WTC11 (cell line): ENCODE measurements around the gene MSANTD1. TPM values are rescaled to one million over a fixed set of nuclear protein-coding genes. Genes with fewer than 3 reads are reported as not detected.

Source experiments
- ATAC-seq: fragments of 200-7000 bp; cut with Tn5 transposase; 2 replicates; pipeline ENCODE4 v1.10.0; 2021; ENCODE audit warnings: mild to moderate bottlenecking, moderate library complexity
- CTCF ChIA-PET: fragments of 300-600 bp; sonication (Branson Sonifier 250); formaldehyde crosslinking; loops from one replicate; lab custom pipeline; 2021; ENCODE audit warnings: antibody characterized with exemption; lab: Charles Lee
- POLR2A ChIA-PET: fragments of 350-600 bp; sonication (Branson Sonifier 250); formaldehyde crosslinking; loops from one replicate; lab custom pipeline; 2021; ENCODE audit warnings: antibody characterized with exemption; lab: Charles Lee
- DNase-seq: peaks from one replicate; pipeline ENCODE4 v3.0.0; 2021; ENCODE audit warnings: low spot score
- H3K27ac Mint-ChIP-seq: 2 replicates; pipeline ENCODE4 v1.8.0; 2021; ENCODE audit warnings: mixed read lengths
- H3K27me3 Mint-ChIP-seq: 2 replicates; pipeline ENCODE4 v1.8.0; 2021; ENCODE audit warnings: low read depth, mild to moderate bottlenecking, moderate library complexity, mixed read lengths
- H3K36me3 Mint-ChIP-seq: 2 replicates; pipeline ENCODE4 v1.8.0; 2021; ENCODE audit warnings: mixed read lengths
- H3K4me1 Mint-ChIP-seq: 2 replicates; pipeline ENCODE4 v1.8.0; 2022; ENCODE audit warnings: mixed read lengths
- H3K4me3 Mint-ChIP-seq: 2 replicates; pipeline ENCODE4 v1.8.0; 2021; ENCODE audit warnings: mild to moderate bottlenecking, moderate library complexity, mixed read lengths
- H3K9me3 Mint-ChIP-seq: 2 replicates; pipeline ENCODE4 v1.8.0; 2021; ENCODE audit warnings: mixed read lengths
- AR ChIP-seq: fragments of 250-450 bp; sonication (Bioruptor Pico); IDR thresholded peaks from 2 replicates; pipeline ENCODE4 v1.9.0; 2021; ENCODE audit warnings: mild to moderate bottlenecking
- ELF4 ChIP-seq: sonication (generic); formaldehyde crosslinking; IDR thresholded peaks from 2 replicates; pipeline ENCODE4 v1.8.1; 2022; ENCODE audit warnings: low read depth, mild to moderate bottlenecking, moderate library complexity, missing genetic modification reagents
- EMX1 ChIP-seq: fragments of 250-450 bp; sonication (Bioruptor Pico); IDR thresholded peaks from 2 replicates; pipeline ENCODE4 v1.8.0; 2021; ENCODE audit warnings: mild to moderate bottlenecking
- FOXK1 ChIP-seq: sonication (generic); formaldehyde crosslinking; IDR thresholded peaks from 2 replicates; pipeline ENCODE4 v1.8.0; 2022; ENCODE audit warnings: mild to moderate bottlenecking, moderate library complexity, missing genetic modification reagents
- IRF2 ChIP-seq: sonication (generic); formaldehyde crosslinking; IDR thresholded peaks from 2 replicates; pipeline ENCODE4 v1.8.0; 2022; ENCODE audit warnings: low read depth, missing genetic modification reagents, borderline replicate concordance
- NFE2L1 ChIP-seq: sonication (generic); formaldehyde crosslinking; IDR thresholded peaks from 2 replicates; pipeline ENCODE4 v1.8.1; 2023; ENCODE audit warnings: missing genetic modification reagents
- PREB ChIP-seq: sonication (generic); formaldehyde crosslinking; IDR thresholded peaks from 2 replicates; pipeline ENCODE4 v1.8.1; 2022; ENCODE audit warnings: mild to moderate bottlenecking, missing genetic modification reagents, moderate library complexity, borderline replicate concordance
- ZNF219 ChIP-seq: sonication (generic); formaldehyde crosslinking; IDR thresholded peaks from 2 replicates; pipeline ENCODE4 v1.8.0; 2023; ENCODE audit warnings: missing genetic modification reagents, mild to moderate bottlenecking, borderline replicate concordance
- ZNF232 ChIP-seq: sonication (generic); formaldehyde crosslinking; IDR thresholded peaks from 2 replicates; pipeline ENCODE4 v1.8.0; 2022; ENCODE audit warnings: mild to moderate bottlenecking, missing genetic modification reagents
- ZNF423 ChIP-seq: fragments of 250-450 bp; sonication (Bioruptor Pico); IDR thresholded peaks from 2 replicates; pipeline ENCODE4 v2.1.2; 2022; ENCODE audit warnings: mild to moderate bottlenecking, moderate library complexity
- ZNF425 ChIP-seq: fragments of 250-450 bp; sonication (Bioruptor Pico); conservative IDR thresholded peaks from 2 replicates; pipeline ENCODE4 v1.9.0; 2021; ENCODE audit warnings: mild to moderate bottlenecking
- total RNA-seq: library from RNA; stranded (reverse); gene quantifications from 3 replicates; pipeline ENCODE4 v1.2.3, GENCODE V29; 2021
- TF ChIP-seq, protein P1 (sequence below): fragments of 250-450 bp; sonication (Bioruptor Pico); IDR thresholded peaks from 2 replicates; pipeline ENCODE4 v1.9.0; 2021; ENCODE audit warnings: mild to moderate bottlenecking, borderline replicate concordance
- TF ChIP-seq, protein P2 (sequence below): sonication (generic); formaldehyde crosslinking; IDR thresholded peaks from 2 replicates; pipeline ENCODE4 v1.8.0; 2023; ENCODE audit warnings: missing genetic modification reagents, mild to moderate bottlenecking, borderline replicate concordance
- TF ChIP-seq, protein P3 (sequence below): sonication (generic); formaldehyde crosslinking; IDR thresholded peaks from 2 replicates; pipeline ENCODE4 v1.8.1; 2022; ENCODE audit warnings: mild to moderate bottlenecking, moderate library complexity, missing genetic modification reagents

Gene MSANTD1
- total RNA-seq, 1 experiment from 2014 or later, result 0.98 TPM

DNA sequence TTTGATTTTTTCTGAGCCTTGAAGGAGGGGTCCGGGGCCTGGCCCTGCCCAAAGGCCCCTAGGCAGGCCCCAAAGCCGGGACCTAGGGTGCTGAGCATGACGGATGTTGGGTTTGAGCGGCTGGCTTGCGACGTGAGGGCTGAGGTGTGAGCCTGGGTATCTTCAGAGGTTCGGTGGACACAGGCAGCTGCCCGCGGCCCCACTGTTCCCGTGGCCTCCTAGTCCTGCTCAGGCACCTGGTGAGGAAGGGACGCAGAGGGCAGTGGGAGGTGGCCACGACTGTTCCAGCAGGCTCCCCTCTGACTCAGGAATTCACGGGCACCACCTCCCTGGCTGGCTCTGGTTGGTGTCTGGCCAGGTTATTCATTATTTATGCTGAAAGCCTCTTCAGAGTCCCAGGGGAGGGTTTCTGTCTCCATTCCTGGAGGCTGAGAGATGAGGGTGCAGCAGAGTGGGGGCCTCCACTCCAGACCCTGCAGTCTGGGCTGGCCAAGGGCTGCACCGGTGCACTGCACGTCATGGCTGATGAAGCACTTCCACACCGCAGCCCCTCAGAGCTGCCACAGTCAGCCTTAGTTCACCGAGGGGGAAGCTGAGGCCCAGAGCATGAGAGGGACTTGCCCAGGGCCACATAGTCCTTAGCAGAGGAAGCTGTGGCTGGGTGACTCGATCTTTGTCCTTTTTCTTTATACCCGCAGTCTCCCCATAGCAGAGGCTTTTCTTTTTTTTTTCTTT, 2.2 kb downstream of the MSANTD1 start (continued):
- TF ChIP-seq, protein P1, sequence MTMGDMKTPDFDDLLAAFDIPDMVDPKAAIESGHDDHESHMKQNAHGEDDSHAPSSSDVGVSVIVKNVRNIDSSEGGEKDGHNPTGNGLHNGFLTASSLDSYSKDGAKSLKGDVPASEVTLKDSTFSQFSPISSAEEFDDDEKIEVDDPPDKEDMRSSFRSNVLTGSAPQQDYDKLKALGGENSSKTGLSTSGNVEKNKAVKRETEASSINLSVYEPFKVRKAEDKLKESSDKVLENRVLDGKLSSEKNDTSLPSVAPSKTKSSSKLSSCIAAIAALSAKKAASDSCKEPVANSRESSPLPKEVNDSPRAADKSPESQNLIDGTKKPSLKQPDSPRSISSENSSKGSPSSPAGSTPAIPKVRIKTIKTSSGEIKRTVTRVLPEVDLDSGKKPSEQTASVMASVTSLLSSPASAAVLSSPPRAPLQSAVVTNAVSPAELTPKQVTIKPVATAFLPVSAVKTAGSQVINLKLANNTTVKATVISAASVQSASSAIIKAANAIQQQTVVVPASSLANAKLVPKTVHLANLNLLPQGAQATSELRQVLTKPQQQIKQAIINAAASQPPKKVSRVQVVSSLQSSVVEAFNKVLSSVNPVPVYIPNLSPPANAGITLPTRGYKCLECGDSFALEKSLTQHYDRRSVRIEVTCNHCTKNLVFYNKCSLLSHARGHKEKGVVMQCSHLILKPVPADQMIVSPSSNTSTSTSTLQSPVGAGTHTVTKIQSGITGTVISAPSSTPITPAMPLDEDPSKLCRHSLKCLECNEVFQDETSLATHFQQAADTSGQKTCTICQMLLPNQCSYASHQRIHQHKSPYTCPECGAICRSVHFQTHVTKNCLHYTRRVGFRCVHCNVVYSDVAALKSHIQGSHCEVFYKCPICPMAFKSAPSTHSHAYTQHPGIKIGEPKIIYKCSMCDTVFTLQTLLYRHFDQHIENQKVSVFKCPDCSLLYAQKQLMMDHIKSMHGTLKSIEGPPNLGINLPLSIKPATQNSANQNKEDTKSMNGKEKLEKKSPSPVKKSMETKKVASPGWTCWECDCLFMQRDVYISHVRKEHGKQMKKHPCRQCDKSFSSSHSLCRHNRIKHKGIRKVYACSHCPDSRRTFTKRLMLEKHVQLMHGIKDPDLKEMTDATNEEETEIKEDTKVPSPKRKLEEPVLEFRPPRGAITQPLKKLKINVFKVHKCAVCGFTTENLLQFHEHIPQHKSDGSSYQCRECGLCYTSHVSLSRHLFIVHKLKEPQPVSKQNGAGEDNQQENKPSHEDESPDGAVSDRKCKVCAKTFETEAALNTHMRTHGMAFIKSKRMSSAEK, result no peak
- no peak for TF ChIP-seq AR (CRISPR knock-in tag)
- TF ChIP-seq, all 79 proteins: peak for 0

- DNase-seq (peak; percentile 5), ATAC-seq (no peak)
- TF ChIP-seq, protein P2, sequence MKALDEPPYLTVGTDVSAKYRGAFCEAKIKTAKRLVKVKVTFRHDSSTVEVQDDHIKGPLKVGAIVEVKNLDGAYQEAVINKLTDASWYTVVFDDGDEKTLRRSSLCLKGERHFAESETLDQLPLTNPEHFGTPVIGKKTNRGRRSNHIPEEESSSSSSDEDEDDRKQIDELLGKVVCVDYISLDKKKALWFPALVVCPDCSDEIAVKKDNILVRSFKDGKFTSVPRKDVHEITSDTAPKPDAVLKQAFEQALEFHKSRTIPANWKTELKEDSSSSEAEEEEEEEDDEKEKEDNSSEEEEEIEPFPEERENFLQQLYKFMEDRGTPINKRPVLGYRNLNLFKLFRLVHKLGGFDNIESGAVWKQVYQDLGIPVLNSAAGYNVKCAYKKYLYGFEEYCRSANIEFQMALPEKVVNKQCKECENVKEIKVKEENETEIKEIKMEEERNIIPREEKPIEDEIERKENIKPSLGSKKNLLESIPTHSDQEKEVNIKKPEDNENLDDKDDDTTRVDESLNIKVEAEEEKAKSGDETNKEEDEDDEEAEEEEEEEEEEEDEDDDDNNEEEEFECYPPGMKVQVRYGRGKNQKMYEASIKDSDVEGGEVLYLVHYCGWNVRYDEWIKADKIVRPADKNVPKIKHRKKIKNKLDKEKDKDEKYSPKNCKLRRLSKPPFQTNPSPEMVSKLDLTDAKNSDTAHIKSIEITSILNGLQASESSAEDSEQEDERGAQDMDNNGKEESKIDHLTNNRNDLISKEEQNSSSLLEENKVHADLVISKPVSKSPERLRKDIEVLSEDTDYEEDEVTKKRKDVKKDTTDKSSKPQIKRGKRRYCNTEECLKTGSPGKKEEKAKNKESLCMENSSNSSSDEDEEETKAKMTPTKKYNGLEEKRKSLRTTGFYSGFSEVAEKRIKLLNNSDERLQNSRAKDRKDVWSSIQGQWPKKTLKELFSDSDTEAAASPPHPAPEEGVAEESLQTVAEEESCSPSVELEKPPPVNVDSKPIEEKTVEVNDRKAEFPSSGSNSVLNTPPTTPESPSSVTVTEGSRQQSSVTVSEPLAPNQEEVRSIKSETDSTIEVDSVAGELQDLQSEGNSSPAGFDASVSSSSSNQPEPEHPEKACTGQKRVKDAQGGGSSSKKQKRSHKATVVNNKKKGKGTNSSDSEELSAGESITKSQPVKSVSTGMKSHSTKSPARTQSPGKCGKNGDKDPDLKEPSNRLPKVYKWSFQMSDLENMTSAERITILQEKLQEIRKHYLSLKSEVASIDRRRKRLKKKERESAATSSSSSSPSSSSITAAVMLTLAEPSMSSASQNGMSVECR (CRISPR knock-in tag), result no peak
- TF ChIP-seq, protein P3, sequence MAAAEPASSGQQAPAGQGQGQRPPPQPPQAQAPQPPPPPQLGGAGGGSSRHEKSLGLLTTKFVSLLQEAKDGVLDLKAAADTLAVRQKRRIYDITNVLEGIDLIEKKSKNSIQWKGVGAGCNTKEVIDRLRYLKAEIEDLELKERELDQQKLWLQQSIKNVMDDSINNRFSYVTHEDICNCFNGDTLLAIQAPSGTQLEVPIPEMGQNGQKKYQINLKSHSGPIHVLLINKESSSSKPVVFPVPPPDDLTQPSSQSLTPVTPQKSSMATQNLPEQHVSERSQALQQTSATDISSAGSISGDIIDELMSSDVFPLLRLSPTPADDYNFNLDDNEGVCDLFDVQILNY (CRISPR knock-in tag), result no peak
- TF ChIP-seq NFE2L1 (CRISPR knock-in tag) (no peak), IRF2 (CRISPR knock-in tag) (no peak)
Observed at GRCh38 chr4:3251691-3252479, 2.9 kb downstream of the MSANTD1 start.

DNA sequence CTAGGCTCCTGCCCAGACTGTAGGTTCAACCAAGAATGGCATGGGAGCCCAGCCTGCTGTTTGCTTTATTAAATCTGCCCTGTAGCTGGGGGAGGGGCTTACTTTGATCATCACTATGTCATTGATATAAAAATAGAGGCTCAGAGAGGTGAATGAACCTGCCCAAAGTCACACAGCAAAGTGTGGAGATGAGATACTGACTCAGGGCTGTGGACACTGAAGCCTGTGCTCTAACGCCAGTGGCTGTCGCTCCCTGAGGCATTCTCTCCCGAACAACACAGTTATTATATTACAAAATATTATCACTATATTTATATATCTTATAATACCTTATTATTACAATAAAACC, 3.5 kb downstream of the MSANTD1 start:
- peaks cover 6% of the 10 kb centered on the region; the same call in 1 of the 2 replicates for H3K4me1 Mint-ChIP-seq
- no peak overlapping the region for H3K27ac Mint-ChIP-seq
- POLR2A ChIA-PET, result no interaction called here
- no peaks in the 10 kb centered on the region for H3K36me3 Mint-ChIP-seq
- CTCF ChIA-PET, result no interaction called here
- H3K4me3 Mint-ChIP-seq, result no peak overlapping the region
- no peaks in the 10 kb centered on the region for H3K27me3 Mint-ChIP-seq
- no peaks in the 10 kb centered on the region for H3K9me3 Mint-ChIP-seq
- DNase-seq (no peak), ATAC-seq (no peak)
- TF ChIP-seq ZNF232 (CRISPR knock-in tag), result no peak
- no peak for TF ChIP-seq PREB (CRISPR knock-in tag)
- TF ChIP-seq EMX1 (CRISPR knock-in tag), result no peak
- TF ChIP-seq ELF4, result no peak
- TF ChIP-seq ZNF219, result no peak
- no peak for TF ChIP-seq ZNF425
- TF ChIP-seq ZNF423 (CRISPR knock-in tag), result no peak
- no peak for TF ChIP-seq FOXK1 (CRISPR knock-in tag)

More at GRCh38 chr4:3251691-3252479, 2.9 kb downstream of the MSANTD1 start:
- no peaks in the 10 kb centered on the region for H3K36me3 Mint-ChIP-seq
- no peaks in the 10 kb centered on the region for H3K9me3 Mint-ChIP-seq
- no peaks in the 10 kb centered on the region for H3K27me3 Mint-ChIP-seq
- CTCF ChIA-PET, result no interaction called here
- H3K4me1 Mint-ChIP-seq, result peaks cover 6% of the 10 kb centered on the region; the same call in 1 of the 2 replicates
- no peak overlapping the region for H3K4me3 Mint-ChIP-seq
- no peak overlapping the region for H3K27ac Mint-ChIP-seq
- POLR2A ChIA-PET, result no interaction called here
